Heart left ventricle (tissue), 16 donors: ENCODE measurements around the gene TBL1Y. TPM values are rescaled to one million over a fixed set of nuclear protein-coding genes. Genes with fewer than 3 reads are reported as not detected.

ENCODE experiments used
- ATAC-seq, 4 donors: fragments of 200-7000 bp; cut with Tn5 transposase; one replicate each; pipeline ENCODE4 v1.9.1; 2020 to 2022; ENCODE audit warnings: moderate library complexity in 4 of 4, mild to moderate bottlenecking in 3 of 4, moderate number of reproducible peaks in 1 of 4
- DNase-seq, 5 donors: peaks; one replicate each; pipeline ENCODE4 v3.0.0-alpha.2; 2020
- H3K27ac ChIP-seq, 12 donors: fragments of 200-600 bp; sonication (generic) in 4 of 12; one replicate each; pipeline versions ENCODE4 v1.5.0 to v1.8.0; 2016 to 2022; ENCODE audit warnings: mild to moderate bottlenecking in 2 of 12
- H3K27me3 ChIP-seq, 9 donors: fragments of 200-600 bp; sonication (generic) in 2 of 9; one replicate each; pipeline versions ENCODE4 v1.5.1 to v1.8.0; 2016 to 2022; ENCODE audit warnings: mild to moderate bottlenecking in 3 of 9
- H3K36me3 ChIP-seq, 9 donors: fragments of 200-600 bp; sonication (generic) in 2 of 9; one replicate each; pipeline versions ENCODE4 v1.5.0 to v1.8.0; 2018 to 2022; ENCODE audit warnings: mild to moderate bottlenecking in 2 of 9
- H3K4me1 ChIP-seq, 12 donors: fragments of 200-600 bp; sonication (generic) in 4 of 12; one replicate each; pipeline versions ENCODE4 v1.5.0 to v1.8.0; 2016 to 2022; ENCODE audit warnings: mild to moderate bottlenecking in 3 of 12
- H3K4me3 ChIP-seq, 12 donors: fragments of 200-600 bp; sonication (generic) in 4 of 12; one replicate each; pipeline versions ENCODE4 v1.5.0 to v1.8.0; 2017 to 2022; ENCODE audit warnings: mild to moderate bottlenecking in 9 of 12, moderate library complexity in 4 of 12
- H3K9me3 ChIP-seq, 12 donors: fragments of 200-600 bp; sonication (generic) in 4 of 12; one replicate each; pipeline versions ENCODE4 v1.5.0 to v1.8.0; 2016 to 2022; ENCODE audit warnings: mild to moderate bottlenecking in 1 of 12
- CTCF ChIP-seq, 12 donors: fragments of 200-600 bp; sonication (generic) in 4 of 12; IDR thresholded peaks; one replicate each; pipeline versions ENCODE4 v1.5.0 to v1.8.0; 2018 to 2022; ENCODE audit warnings: antibody characterized with exemption in 12 of 12, mild to moderate bottlenecking in 5 of 12
- POLR2A ChIP-seq, 2 donors: fragments of 450-650 bp; IDR thresholded peaks; one replicate each; pipeline ENCODE4 v1.6.1; 2017; ENCODE audit warnings: antibody characterized with exemption in 2 of 2, mild to moderate bottlenecking in 2 of 2, moderate library complexity in 2 of 2
- WGBS, 4 donors: extraction: QIAGEN DNeasy Blood & Tissue Kit in 2 of 4; methylation state at CpG; one replicate each; pipeline versions ENCODE4 v1.1.5 to v1.1.7; 2013 to 2018; 5-methylcytosine and 5-hydroxymethylcytosine counted together
- intact Hi-C, 10 donors: fragments of 100-400 bp; cut with DNase I; formaldehyde crosslinking; loops; one replicate each; pipeline versions ENCODE4 v1.11.1 to v1.14.2; 2022
- polyA plus RNA-seq, 2 donors: library from polyadenylated mRNA; stranded (reverse); fragments of 200-250 nt; gene quantifications; one replicate each; pipeline ENCODE4 v1.2.3, GENCODE V29; 2013
- total RNA-seq, 9 donors: library from RNA; depleted of rRNA in 2 of 9; stranded (reverse); fragments of >200 nt in 2 of 9; fragmentation: NEBNext Ultra II Directional in 3 of 9; extraction: Animal tissue kit (Norgen Biotek cat#: 25700) in 3 of 9; gene quantifications; one replicate each; pipeline versions ENCODE4 v1.1.0 to v1.2.4, GENCODE V29; 2016 to 2023
- donor health status: ischemic (EF 13 %, LVEDD 7.1; RV severe dilation, severe dysfunction).
- donor health status: healthy with polysubstance abuse.
- donor health status: DM: no; HTN: yes; CAD: no.
- donor health status: DM: no; HTN: no; CAD: no.
- donor health status: ischemic (EF 25% LVEDD 6.9; RV normal size, moderate dysfunction).
- donor health status: ischemic (EF 25% LVEDD 5.7; RV mildly dilated, moderate dysfunction).
- donor health status: healthy.
- donor health status: DM: yes; HTN: yes; CAD: no.
- donor health status: ischemic (EF 35%, LVEDD 5.7; RV mildly dilated, moderate dysfunction).
- donor health status: nonischemic (EF 11% LVEDD 7.7; RV severe dilation, severe dysfunction).
- donor health status: DM: yes; HTN: yes; CAD: no.
- donor health status: PGD.
- donor health status: ischemic (EF 29% LVEDD 5.4; RV normal size, mild dysfunction).
- donor health status: nonischemic (EF 23%, LVEDD 6.1; RV moderate dilation, normal function).

TBL1Y gene
- total and polyA plus RNA-seq, 11 donors = 0.25 TPM; not detected in 10

GRCh38 chrY:7097021-7097420 lies 186.5 kb downstream of the TBL1Y start:
- DNase-seq (no peak), ATAC-seq (no peak)
- H3K9me3 ChIP-seq = no peaks in the 10 kb centered on the region
- WGBS, 4 donors = 81 to 83% methylated on average over 3 of the region's 3 CpGs; no CpG with 5 or more reads in 2 of the 4 donors
- H3K4me3 ChIP-seq = no peak overlapping the region
- H3K4me1 ChIP-seq = no peaks in the 10 kb centered on the region
- no peaks in the 10 kb centered on the region for H3K36me3 ChIP-seq
- no peak for TF ChIP-seq CTCF (IDR thresholded peaks at IDR 0.05)
- no peak for TF ChIP-seq POLR2A (IDR thresholded peaks at IDR 0.05)
- intact Hi-C loops = no loop called here
- no peak overlapping the region for H3K27ac ChIP-seq
- H3K27me3 ChIP-seq = no peaks in the 10 kb centered on the region

GRCh38 chrY:7099742-7100141 lies 189.2 kb downstream of the TBL1Y start:
- Histone ChIP-seq H3K27ac (no peak overlapping the region), H3K36me3 (no peaks in the 10 kb centered on the region), H3K4me3 (no peak overlapping the region), H3K4me1 (no peaks in the 10 kb centered on the region), H3K27me3 (no peaks in the 10 kb centered on the region), H3K9me3 (no peaks in the 10 kb centered on the region)
- intact Hi-C loops = no loop called here
- WGBS, 4 donors = 79 to 83% methylated on average over 3 of the region's 3 CpGs; no CpG with 5 or more reads in 2 of the 4 donors
- DNase-seq (no peak), ATAC-seq (no peak)
- TF ChIP-seq CTCF (IDR thresholded peaks at IDR 0.05) (no peak), POLR2A (IDR thresholded peaks at IDR 0.05) (no peak)

GRCh38 chrY:7102680-7103079 lies 192.2 kb downstream of the TBL1Y start:
- no peaks in the 10 kb centered on the region for H3K4me1 ChIP-seq
- intact Hi-C loops = no loop called here
- TF ChIP-seq POLR2A (IDR thresholded peaks at IDR 0.05) (no peak), CTCF (IDR thresholded peaks at IDR 0.05) (no peak)
- H3K4me3 ChIP-seq = no peak overlapping the region
- 96 to 97% methylated on average over 1 of the region's 1 CpG; no CpG with 5 or more reads in 2 of the 4 donors for WGBS, 4 donors
- ATAC-seq = no peak
- H3K36me3 ChIP-seq = no peaks in the 10 kb centered on the region
- H3K27ac ChIP-seq = no peak overlapping the region
- no peaks in the 10 kb centered on the region for H3K9me3 ChIP-seq
- no peaks in the 10 kb centered on the region for H3K27me3 ChIP-seq
- no peak for DNase-seq

GRCh38 chrY:7107179-7107578 lies 196.7 kb downstream of the TBL1Y start:
- Histone ChIP-seq H3K4me1 (no peaks in the 10 kb centered on the region), H3K27ac (no peak overlapping the region), H3K27me3 (no peaks in the 10 kb centered on the region), H3K4me3 (no peak overlapping the region), H3K36me3 (no peaks in the 10 kb centered on the region), H3K9me3 (no peaks in the 10 kb centered on the region)
- WGBS, 4 donors = 96% methylated on average over 6 of the region's 6 CpGs; no CpG with 5 or more reads in 2 of the 4 donors
- intact Hi-C loops = no loop called here
- no peak for TF ChIP-seq CTCF (IDR thresholded peaks at IDR 0.05)
- ATAC-seq (no peak), DNase-seq (no peak)
